NCI-H446 treated with DMSO at 0.1 percent for 48 hours (cell line): Measurements from ENCODE around the gene ERGIC3.

Experiments
- DNase-seq: peaks from one replicate; lab custom pipeline; 2025; lab: John Stamatoyannopoulos, UW

The ERGIC3 gene

GRCh38 chr20:35561671-35562070 is 19.8 kb downstream of the ERGIC3 start:
- no peak for DNase-seq

GRCh38 chr20:35562541-35563110 is 20.7 kb downstream of the ERGIC3 start:
- no peak for DNase-seq

- DNase-seq = no peak
Observed at GRCh38 chr20:35563834-35564233, 22.0 kb downstream of the ERGIC3 start.

GRCh38 chr20:35564905-35565304 is 23.0 kb downstream of the ERGIC3 start:
- no peak for DNase-seq

DNA sequence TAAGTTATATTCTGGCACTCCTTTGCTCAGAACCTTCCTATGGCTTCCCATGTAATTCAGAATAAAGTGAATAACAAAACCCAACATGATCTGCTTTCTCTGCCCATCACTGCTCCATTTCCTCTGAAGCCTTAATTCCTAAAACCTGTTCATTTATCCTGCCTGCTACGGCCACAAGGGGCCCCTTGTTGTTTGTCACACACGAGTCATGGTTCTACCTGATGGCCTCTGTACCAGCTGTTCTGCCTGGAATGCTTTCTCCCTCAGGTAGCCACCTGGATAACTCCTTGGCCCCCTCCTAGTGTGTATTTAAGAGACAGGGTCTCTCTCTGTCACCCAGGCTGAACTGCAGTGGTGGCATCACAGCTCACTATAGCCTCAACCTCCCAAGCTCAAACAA is 26.8 kb downstream of the ERGIC3 start:
- no peak for DNase-seq

DNA sequence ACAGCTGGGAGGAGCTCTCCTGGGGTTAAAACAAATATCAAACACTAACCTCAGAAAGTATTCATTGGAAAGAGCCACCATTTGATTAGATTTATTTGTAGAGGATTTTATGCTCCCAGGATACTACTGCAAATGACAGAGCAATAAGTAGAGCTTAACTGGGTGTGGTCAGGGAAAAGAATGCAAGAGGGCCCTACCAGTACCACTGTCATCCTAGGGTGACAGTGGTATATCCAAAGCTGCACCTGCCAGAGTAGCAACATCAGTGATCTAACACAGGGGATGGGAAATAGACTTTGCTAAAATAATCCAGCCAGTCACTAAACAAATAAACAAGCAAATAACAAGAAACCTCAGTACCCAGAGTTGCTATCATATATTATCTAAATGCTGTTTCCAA is 29.7 kb downstream of the ERGIC3 start:
- no peak for DNase-seq

GRCh38 chr20:35572838-35573237 is 31.0 kb downstream of the ERGIC3 start:
- no peak for DNase-seq

- DNase-seq = no peak
Observed at GRCh38 chr20:35575958-35576357, 34.1 kb downstream of the ERGIC3 start.

GRCh38 chr20:35576816-35577215 is 34.9 kb downstream of the ERGIC3 start:
- DNase-seq = no peak

DNA sequence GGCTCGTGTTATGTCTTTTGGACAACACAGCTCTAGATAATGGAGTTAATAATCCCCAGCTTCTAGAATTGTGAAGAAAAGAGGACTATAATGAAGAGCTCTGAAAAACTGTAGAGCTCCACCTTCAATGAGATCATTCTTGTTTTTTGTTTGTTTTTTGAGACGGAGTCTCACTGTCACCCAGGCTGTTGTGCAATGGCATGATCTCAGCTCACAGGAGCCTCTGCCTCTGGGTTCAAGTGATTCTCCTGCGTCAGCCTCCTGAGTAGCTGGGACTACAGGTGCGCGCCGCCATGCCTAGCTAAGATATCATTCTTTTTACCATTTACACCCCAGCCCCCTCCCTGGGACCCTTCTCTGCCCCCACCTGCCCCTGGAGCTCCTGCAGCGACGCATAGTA is 36.6 kb downstream of the ERGIC3 start:
- no peak for DNase-seq

DNA sequence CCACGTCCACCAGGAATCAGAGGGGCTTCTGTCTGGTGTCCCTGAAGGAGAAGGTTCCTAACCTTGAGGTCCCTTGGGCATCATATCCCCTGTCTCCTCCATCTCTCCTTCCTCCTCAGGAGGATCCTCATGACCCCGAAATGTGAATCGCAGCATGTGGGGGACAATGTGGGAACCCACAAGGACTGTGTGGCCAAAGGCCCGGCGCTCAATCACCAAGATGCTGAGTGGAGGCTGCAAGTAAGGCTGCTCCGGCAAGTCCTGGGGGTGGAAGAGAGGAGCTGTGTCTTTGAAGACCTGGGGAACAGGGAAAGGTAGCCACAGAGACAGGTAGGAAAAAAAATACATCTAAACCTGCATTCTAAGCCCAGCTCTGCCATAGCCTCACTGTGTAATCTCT is 37.3 kb downstream of the ERGIC3 start:
- DNase-seq = no peak

GRCh38 chr20:35582131-35582530 is 40.3 kb downstream of the ERGIC3 start:
- no peak for DNase-seq

DNA sequence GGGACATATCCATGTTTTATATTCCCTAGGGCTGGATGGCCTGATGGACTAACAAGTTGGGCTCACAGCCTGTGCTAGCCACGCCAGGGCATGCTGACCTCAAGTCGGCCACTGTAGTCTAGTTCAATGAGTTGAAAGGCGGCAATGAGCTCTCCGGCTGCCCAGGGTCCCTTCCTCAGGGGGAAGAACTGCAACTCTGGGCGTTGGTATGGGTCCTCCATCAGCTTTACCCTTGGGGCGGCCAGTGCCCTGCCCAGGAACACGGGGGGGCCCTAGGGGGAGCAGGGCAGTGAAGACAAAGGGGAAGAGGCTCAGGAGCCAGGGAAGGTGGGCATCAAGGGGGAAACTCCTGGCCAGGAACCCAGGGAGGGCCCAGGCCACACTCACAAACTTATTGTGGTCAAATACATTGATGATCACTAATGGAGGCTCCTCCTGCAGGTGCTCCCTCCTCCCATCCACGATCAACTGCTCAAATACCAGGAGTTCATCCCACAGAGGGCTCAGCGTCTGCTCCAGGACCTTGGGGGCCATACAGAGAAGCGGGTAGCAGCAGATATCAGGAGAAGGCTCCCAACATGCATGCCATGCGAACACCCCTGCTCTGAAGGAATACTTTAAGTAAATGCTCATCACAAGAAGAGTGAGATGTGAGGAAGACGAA is 41.0 kb downstream of the ERGIC3 start:
- DNase-seq = no peak

DNA sequence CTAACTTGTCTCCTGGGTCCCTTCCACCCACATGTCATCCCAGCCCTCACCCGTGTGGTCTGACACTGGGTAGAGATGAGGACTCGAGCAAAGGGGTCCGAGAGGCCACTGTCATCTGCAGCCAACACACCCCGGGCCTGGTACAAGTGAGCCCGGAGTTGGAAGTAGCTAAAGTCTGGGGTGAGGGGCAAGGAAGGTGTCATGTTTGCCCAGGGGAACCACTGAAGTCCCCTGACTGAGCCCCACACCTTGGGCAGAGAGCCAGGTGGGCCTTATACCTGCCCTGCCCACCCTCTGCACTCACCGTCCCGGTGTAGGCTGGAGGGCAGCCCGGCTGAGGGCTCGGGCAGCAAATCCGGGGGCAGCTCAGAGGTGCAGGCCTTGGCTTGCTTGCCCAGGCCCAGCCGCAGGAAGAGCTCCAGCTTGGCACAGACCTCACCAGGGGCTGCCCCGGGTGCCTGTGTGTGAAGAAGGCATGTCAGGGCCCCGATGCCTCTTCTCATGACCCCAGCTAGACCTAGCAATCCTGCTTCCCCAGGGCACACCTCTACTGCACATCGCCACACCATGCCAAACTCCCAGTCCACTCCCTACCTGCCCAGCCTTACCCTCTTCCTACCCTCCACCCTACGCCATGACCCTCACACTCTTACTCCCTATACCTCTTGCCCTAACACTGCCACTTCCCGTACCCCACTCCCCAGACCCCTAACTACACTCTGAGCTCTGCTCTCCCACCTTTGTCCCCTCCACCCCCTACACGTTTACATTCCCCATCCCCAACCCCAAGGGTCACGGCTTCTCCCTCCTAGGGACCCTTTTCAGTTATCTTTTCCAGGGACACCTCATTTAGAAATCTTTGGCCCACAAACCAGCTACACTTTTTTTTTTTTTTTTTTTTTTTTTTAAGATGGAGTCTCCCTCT is 42.0 kb downstream of the ERGIC3 start:
- no peak for DNase-seq

DNA sequence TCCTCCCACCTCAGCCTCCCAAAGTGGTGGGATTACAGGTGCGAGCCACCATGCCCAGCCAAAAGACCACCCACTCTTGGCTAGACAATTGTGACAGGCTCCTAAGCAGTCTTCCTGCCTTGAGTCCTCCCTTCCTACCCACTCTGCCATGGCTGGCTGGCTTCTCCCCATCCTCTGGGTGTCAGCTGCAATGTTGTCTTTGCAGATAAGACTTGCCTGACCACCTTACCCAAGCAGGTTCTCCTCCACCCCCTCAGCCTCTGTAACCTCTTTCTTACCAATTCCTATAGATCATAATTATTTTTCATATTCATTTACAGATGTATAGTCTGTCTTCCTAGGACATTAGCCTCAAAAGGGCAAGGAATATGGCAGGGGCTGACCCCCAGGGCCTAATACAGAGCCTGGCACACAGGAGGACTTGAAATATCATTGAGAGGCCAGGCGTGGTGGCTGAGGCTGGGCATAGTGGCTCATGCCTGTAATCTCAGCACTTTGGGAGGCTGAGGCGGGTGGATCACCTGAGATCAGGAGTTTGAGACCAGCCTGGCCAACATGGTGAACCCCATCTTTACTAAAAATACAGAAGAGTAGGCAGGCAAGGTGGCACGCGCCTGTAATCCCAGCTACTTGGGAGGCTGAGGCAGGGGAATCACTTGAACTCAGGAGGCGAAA is 45.0 kb downstream of the ERGIC3 start:
- no peak for DNase-seq

GRCh38 chr20:35587436-35587835 is 45.6 kb downstream of the ERGIC3 start:
- DNase-seq = no peak

DNA sequence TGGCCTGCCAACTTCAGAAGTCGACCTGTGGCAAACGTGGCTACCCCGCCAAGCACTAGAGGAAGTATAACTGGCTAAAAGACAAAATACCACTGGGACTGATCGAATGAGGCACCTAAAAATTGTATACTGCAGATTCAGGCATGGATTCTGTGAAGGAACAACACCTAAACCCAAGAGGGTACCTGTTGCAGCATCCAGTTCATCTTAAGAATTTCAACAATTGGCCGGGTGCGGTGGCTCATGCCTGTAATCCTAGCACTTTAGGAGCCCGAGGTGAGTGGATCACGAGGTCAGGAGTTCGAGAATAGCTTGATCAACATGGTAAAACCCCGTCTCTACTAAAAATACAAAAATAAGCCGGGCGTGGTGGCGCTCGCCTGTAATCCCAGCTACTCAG is 46.5 kb downstream of the ERGIC3 start:
- DNase-seq = no peak

- DNase-seq = no peak
Observed at GRCh38 chr20:35592339-35592974, 50.6 kb downstream of the ERGIC3 start.

DNA sequence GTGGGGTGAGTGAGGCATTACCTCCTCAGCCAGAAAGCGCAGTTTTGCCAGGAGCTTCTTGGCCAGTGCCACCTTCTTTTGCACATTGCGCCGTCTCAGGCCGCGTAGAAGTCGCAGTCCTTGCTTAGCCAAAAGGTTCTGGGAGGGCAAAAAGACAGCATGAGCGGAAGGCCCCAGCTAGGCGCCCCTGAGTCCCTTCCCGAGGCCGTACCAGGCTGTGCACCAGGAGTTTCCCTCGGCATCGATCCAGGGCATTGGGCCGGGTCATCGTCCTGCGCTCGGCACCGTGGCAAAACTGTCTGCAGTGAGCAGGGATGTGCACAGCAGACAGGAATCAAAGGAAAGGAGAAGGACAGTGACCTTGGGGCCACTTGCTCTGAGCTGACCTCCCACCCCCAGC is 53.6 kb downstream of the ERGIC3 start:
- DNase-seq = no peak

DNA sequence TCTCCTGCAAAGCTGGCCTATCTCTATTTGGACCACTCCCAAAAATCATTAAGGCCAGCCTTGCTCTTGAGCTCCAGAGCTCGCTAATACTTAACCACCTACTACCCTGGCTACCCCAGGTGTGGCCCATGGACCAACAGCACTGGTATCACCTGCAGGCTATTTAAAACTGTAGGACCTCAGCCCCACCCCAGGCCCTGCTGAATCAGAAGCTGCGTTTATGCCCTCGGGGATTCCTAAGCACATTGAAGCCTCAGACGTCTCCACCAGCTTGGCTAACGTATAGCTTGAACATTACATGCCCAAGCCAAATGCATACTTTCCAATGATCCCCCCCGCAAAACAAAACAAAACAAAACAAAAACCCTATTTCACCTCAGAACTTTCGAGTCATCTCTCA is 54.0 kb downstream of the ERGIC3 start:
- DNase-seq = no peak

DNA sequence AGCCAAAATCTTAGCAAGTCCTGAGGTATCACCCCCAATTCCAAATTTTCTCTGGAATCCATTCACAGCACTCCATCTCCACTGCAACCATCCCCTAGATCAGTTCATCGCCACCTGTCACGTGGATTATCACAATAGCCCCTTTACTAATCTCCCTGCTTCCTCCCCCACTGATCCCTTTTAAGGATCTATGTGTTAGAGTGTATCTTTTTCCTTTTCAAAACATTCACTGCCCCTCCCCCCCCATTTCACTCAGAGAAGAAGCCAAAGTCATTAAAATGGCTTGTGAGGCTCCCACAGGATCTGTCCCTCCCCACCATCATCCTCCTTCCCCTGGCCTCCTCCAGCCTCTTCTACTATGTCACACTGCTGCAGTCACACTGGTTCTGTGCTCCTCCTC is 55.3 kb downstream of the ERGIC3 start:
- no peak for DNase-seq

- no peak for DNase-seq
Observed at GRCh38 chr20:35598476-35598875, 56.6 kb downstream of the ERGIC3 start.
